Endometrium (tissue), 2 donors: ENCODE results near the gene ATF1.
"Not testable (repeated sequence)": the region's sequence is repeated elsewhere in the genome, so short reads cannot be mapped to it uniquely, and the experiment has no call there.

Source experiments
- FAIRE-seq: peaks from 2 replicates; lab custom pipeline; 2012; peaks lifted over from hg19 to GRCh38; lab: Jason Lieb, UNC
- donor health status: control.
- donor health status: control.

ATF1 gene

DNA sequence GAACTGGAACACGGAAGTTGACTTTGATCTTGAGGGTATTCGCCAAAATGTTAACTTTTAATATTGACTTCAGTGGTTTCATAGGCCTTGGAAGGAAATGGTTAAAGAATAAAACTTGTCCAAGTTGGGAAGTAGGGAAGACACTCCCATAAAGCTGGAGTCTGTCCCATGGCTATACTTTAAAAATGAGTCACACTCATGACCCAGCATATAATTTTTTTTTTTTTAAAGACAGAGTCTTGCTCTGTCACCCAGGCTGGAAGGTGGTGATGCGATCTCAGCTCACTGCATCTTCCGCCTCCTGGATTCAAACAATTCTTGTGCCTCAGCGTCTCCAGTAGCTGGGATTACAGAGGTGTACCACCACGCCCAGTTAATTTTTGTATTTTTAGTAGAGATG lies 98.4 kb downstream of the ATF1 start:
- FAIRE-seq = no peak

DNA sequence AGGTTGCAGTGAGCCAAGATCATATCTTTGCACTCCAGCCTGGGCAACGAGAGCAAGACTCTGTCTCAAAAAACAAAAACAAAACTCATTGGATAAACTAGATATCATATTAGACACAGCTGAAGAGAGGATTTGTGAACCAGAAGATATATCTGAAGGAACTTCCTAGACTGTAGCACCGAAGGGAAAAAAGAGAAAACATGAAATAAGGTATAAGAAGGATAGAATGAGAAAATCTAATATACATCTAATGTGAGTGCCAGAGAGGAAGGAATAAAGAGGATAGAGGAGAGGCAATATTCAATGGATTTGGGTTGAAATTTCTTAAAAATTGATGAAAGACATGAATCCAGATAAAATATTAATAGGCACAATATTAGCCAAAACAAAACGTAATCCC lies 101.4 kb downstream of the ATF1 start:
- no peak for FAIRE-seq

DNA sequence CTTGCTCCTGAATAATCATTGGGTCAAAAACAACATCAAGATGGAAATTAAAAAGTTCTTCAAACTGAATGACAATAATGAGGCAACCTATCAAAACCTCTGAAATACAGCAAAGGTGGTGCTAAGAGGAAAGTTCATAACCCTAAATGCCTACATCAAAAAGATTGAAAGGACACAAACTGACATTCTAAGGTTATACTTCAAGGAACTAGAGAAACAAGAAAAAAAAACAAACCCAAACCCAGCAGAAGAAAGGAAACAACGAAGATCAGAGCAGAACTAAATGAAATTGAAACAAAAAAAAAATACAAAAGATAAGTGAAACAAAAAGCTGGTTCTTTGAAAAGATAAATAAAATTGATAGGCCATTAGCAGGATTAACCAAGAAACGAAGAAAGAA lies 105.0 kb downstream of the ATF1 start:
- FAIRE-seq = not testable (repeated sequence)
